Raji (cell line): ENCODE measurements around the gene FRRS1L.

ENCODE experiments used
- POLR2A ChIP-seq: IDR thresholded peaks from 2 replicates; pipeline ENCODE4 v1.6.1; 2011; ENCODE audit warnings: low read depth, low read length, control low read depth; ENCODE audit not compliant: insufficient read depth

Gene FRRS1L

DNA sequence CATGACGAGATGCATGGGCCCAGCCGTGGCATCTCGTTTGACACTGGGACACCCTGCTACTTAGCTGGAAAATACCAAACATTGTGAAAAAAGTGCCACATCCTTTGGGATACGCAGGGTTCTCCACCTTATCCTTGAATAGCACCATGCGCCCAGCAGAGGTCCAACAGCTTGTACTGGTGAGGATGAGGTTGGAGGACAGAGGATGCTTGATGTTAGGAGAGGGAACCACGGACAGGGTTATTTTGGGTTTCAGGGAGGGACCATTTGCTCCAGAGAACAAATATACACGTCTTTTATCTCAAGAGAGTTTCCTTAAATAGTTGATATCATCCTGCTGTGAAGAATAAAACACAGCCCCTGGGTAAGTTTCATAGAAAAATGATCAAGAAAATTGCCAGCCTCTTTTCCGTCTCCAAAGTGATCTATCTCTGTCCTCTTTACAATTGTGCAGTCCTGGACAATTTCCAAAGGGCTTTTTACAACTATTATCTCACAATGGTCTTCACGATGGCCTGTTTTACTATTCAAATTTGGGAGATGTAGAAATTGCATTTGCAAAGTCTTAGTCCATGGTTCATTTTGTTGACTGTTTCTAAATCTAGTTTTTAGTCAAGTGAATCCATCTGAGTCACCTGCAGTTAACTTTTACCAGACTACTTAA is 19.9 kb upstream of the FRRS1L start:
- no peak for TF ChIP-seq POLR2A

DNA sequence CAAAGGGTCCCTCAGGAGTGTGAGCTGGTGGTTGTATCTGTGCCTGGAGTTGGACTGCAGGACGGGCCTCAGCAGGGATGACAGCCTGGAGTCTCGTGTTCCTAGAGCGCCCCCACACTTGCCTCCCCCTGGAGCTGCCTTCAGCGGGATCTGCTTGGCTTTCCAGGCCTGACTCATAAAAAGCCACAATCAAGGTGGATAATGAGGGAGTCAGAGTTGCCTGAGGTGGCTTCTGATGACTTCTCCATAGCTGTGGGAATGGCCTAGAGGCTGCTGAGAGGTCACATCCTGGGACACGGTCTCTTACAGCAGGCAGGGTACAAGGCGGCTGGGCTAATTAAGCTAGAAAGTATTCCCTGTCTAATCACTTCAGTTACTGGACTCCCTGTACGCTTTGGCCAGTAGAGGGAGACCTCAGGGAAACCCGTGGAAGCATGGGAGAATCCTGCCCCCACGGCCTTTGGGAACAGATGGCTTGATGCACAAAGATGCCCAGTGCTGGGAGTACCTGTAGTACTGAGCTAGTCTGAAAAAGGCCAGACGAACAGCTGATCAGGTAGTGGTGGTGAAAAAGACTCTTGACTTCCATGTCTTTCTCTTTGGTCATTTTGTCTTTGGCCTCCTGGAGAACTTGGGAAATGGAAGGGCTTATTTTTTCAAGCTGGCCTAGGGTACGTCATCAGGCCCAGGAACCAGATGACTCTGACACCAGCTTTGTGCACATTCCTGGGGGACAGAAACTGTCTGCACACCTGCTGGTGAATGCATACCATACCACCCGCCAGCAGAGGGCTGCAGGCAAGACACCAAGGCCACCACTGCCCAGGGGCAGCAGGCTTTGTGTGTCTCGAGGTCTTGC is 16.1 kb upstream of the FRRS1L start:
- TF ChIP-seq POLR2A, result no peak

DNA sequence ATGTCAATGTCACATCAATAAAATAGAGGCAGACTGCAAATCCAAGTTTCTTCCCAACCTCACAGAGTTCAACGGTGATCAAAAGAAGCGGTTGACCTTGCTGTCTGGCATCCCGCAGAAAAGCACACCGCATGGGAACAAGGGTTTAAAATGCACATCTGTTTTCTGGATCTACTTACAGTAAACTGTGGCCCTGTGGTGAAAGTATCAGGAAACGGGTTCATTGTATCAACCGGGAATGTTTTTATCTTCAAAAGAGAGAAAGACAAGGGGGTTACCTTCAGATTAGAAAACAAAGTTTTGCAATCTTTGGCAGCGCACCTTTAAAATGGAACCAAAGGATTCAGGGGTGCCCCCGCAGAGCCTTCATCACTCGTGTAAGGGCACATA is 15.5 kb upstream of the FRRS1L start:
- no peak for TF ChIP-seq POLR2A

DNA sequence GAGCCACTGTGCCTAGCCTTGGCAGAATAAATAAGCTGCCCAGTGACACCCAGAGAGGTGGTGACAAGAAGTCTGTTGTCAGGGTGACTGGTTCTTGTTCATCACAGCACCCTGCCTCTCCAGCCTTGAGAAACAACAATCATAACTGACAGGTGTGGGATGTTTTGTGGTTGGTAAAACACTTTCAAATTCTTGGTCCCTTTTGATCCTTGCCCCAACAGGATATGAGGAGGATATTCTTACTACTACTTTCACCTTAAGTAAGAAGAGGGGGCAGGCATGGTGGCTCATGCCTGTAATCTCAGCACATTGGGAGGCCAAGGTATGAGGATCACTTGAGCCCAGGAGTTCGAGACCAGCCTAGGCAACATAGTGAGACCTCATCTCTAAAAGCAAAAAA is 14.2 kb upstream of the FRRS1L start:
- no peak for TF ChIP-seq POLR2A

DNA sequence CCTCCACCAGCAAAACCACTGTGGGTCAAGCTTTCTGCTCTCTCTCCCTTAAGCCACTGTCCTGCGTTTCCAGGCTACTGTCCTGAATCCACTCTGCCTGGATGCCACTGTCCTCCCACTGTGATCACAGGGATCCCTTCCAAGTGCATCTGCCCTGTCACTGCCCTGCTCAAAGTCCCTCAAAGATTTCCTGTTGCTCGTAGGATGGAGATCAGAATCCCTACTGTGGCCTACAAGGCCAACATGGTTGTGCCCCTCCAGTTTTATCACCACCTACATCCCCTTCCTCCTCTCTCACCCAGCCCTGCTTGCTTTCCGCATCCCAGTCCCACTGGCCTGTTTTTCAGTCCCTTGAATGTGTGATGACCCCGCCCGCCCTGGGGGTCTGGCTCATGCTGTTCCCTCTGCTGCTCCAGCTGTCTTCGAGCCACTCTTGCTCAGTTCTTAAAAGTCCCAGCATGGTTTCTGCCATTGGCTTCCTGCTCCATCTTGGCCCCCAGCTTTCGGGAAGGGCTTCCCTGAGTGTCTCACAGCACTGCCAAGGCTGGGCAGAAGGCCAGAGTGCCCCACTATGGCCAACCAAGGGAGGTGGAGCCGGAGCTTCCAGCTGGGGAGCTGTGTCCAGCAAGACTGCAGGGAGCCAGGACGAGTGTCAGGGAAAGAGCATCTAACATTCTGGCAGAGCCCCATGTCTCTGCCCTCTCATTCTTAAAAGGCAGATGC is 12.9 kb upstream of the FRRS1L start:
- TF ChIP-seq POLR2A, result no peak

DNA sequence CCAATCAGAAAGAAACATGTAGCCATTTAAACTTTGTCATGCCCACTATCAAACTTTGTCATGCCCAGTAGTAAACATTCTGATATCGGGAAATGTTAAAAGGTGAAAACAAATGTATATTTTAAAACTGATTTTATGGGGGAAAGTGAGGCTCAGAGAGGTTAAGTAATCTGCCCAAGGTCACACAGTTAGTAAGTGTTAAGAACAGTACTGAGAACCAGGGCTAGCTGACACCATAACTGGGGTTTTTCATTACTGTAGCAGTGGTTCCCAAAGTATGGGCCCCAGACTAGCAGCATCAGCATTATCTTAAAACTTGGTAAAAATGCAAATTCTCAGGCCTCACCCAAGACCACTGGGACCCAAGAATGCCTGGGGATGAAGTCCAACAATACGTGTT is 9.9 kb upstream of the FRRS1L start:
- TF ChIP-seq POLR2A, result no peak

DNA sequence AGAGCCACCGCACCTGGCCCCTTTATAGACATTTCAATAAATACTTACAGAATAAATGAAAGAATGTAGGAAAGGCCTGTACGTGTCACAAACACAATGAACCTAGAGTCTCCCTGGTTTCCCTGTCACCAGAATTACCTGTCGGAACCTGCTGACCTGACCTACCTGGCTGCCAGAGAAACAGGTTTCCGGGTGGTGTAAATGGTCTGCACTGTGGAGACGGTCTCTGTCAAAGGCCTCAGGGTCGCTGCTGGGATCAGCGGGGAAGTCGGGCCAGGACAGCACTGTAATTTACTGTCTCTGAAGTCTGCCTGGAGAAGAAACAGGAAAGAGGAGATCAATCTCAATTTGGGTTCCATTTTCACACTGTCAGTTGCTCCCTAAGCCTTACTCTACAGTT is 9.3 kb upstream of the FRRS1L start:
- no peak for TF ChIP-seq POLR2A

DNA sequence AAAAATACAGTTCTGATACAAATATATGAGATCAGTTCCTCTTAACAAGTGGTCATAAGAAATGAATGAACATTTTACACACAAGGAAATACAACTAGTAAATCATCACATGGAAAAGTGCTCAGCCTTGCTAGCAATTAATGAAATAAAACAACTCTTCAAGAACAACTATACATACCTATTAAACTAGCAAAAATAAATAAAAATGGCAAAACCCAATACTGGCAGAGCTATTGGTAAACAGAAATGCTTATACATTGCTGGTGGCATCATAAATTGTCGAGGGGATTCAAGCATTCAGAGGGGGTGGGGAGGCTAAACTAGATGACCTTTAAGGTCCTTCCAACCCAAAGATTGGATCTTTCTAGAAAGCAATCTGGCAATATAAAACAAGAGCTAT is 5.9 kb upstream of the FRRS1L start:
- no peak for TF ChIP-seq POLR2A

DNA sequence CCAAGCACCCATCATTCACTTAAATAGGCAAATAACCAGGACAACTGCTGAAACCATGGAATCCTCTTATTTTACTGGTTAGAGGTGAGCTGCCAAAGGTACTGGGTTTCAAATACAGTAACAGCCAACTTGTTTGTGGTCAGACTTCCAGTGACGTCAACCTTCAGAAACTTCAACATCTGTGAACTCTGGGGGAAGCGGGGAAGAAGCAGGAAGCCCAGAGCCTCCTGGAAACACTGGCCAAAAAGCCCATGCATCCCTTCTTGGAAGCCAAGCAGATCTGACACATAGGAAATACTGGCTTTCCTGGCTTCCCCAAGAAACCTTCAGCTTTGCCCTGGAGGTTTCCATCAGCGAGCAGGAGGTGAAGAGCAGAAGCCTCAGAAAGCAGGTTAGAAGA is 4.9 kb upstream of the FRRS1L start:
- TF ChIP-seq POLR2A, result no peak

DNA sequence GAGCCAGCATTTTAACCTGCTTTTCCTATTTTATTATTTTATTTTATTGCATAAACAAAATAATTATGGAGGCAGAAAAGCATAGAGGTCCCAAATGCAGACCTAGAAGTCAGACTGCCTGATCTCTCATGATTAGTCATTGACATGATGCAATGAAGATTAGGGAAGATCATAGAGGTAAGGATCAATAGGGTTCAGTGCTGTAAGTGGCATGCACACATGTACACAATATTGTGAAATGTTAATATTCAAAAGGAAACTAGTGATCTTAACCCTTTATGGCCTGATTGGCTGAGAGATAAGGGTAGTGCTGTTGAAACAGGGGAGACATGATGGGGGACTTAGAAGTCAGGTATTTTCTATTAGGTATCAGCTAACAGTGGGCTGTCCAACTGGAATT is 1.1 kb upstream of the FRRS1L start:
- no peak for TF ChIP-seq POLR2A

DNA sequence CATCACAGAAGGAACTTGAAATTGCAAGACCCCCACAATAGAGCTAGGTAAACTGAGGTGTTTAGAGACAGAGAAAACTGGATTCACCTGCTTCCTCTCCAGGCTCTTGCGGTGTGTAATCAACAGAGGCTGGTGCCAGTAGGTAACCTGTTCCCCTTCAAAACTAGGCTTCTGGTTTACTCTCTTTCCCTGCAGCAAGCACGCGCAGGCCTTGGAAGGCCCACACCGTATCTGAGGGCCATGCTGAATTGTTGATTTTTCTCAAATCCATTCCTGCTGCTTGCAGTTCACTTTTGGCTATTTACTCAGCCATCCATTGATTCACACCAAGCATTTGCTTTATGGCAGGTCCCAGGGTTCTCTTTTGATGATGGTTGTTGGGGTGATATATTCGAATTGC is 667 bp upstream of the FRRS1L start:
- TF ChIP-seq POLR2A, result no peak

DNA sequence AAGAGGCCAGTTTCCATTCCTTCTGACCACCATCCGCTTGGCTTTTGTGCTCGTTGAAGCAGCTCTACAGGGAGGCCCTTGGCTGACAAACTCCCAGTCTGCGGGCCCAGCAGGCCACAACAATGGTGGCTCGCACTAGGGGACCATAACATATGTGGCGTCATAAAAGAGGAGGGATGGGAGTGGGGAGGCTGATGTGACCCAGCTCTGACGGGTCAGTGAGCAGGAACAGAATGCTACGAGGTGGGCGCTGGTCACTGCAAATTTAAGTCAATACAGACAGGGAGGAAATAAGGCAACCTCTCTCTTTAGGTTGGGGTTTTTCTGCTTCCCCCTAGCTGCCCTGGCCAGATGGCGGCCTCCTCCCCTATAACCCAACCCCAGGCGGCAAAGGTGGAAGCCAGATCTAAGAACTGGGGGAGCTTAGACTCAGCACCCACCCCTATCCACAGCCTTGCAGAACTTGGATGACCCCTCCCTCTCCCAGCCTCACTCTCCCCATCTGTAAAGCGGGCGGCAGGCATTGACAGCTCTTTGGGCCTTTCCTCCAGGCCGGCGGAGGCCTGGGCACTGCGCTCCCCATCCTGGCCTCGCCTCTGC is 778 bp downstream of the FRRS1L start:
- no peak for TF ChIP-seq POLR2A

DNA sequence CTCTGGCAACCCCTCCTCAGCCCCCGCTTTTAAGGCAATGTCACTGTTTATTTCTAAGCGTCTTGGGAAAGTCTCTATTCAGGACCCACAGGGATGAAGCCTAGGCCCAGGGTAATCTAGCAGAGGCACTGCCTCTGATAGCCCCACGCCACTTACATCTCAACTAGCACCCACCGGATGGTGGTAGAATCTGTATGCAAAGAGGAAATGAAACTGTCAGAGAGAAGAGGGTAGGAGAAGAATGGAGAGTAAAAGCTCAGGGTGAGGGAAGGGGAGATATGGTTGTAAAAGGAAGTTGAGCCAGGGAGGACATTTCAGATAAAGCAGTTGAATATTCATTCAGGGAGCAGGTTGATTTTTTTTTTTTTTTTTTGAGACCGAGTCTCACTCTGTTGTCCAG is 3.0 kb downstream of the FRRS1L start:
- no peak for TF ChIP-seq POLR2A

DNA sequence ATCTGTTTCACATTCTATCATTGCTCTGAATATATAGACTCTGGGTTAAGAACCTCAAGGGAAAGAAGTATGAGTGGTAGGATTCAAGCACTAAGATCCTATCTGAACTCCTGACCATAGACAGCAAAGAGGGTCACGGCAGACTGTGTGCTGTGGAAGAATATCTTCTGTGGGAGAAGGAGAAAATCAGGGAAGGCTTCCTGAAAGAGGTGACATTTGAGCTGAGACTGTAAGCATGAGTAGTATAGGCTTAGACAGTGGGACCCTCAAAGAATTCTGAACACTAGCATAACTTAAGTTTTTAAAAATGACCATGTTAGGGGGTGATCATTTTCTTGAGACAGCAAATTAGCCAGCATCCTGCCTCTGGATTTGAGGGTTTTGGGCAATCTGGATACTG is 3.9 kb downstream of the FRRS1L start:
- no peak for TF ChIP-seq POLR2A

DNA sequence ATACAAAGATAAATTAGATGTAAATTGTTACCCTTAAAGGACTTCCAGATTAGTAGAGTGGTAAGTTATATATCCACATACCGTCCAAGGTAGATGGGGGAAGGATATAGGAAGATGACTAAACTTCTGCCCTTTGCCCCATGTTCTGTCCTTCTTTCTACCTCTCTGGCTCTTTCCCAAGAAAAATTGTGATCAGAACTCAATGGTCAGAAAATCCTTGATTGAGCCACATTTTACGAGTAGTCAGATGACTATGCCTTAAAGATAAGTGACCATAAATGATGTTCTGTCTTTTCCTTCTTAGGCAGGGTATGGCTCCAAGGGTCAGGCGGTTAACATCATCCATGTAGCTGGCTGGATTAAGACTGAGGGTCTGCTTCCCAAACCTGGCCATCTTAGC is 4.4 kb downstream of the FRRS1L start:
- TF ChIP-seq POLR2A, result no peak

DNA sequence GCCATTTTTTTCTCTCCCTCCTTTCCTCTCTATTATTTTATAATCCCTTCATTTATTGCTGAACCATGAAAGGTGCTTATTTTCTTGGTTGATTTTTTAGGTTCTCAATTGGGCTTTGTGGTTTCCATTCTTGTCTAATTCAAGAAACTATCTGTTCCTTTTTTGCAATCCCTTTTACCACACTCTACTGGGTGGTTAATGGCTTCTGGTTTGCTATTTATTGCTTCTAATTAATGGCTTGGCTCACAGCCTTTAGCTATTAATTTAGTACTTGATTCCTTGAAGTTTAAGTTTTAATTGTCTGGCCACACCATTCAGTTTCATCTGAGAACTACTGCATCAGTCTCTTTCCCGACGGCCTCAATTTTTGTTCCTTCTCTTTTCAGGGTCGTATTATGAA is 5.6 kb downstream of the FRRS1L start:
- no peak for TF ChIP-seq POLR2A
